H1 (cell line): ENCODE results near the gene LRP11. TPM values are rescaled to one million over a fixed set of nuclear protein-coding genes. Genes with fewer than 3 reads are reported as not detected.

Source experiments
- CTCF ChIA-PET: fragments of 300-600 bp; sonication (Branson Sonifier 250); formaldehyde crosslinking; loops from one replicate; lab custom pipeline; 2021; ENCODE audit not compliant: partially characterized antibody; lab: Charles Lee
- POLR2A ChIA-PET: fragments of 300-600 bp; sonication (Branson Sonifier 250); formaldehyde crosslinking; loops from one replicate; lab custom pipeline; 2021; ENCODE audit warnings: inconsistent platforms; ENCODE audit not compliant: partially characterized antibody; lab: Charles Lee
- DNase-seq, 2 experiments: peaks; one replicate each; pipeline versions ENCODE4 v3.0.0 to v3.0.0-alpha.2; 2010 to 2022; ENCODE audit warnings: low spot score in 2 of 2, low read depth in 1 of 2, mixed read lengths in 1 of 2
- FAIRE-seq: peaks from 2 replicates; lab custom pipeline; 2011; peaks lifted over from hg19 to GRCh38; lab: Jason Lieb, UNC
- H2AFZ ChIP-seq: 2 replicates; pipeline ENCODE4 v1.8.1; 2012; ENCODE audit warnings: low read length, inconsistent platforms
- H2AK5ac ChIP-seq: 2 replicates; pipeline ENCODE4 v1.6.1; 2013; ENCODE audit warnings: low read depth, low read length
- H2BK120ac ChIP-seq: replicated peaks from 2 replicates; pipeline ENCODE3; 2013; ENCODE audit warnings: low read depth, low read length, inconsistent platforms
- H2BK12ac ChIP-seq: 2 replicates; pipeline ENCODE4 v1.6.1; 2013; ENCODE audit warnings: low read depth, low read length
- H2BK15ac ChIP-seq: 2 replicates; pipeline ENCODE4 v1.6.1; 2013; ENCODE audit warnings: low read length
- H2BK20ac ChIP-seq: 2 replicates; pipeline ENCODE4 v1.6.1; 2013; ENCODE audit warnings: low read length
- H2BK5ac ChIP-seq: 2 replicates; pipeline ENCODE4 v1.6.1; 2013; ENCODE audit warnings: low read depth, low read length
- H3K14ac ChIP-seq: 2 replicates; pipeline ENCODE4 v1.6.1; 2013; ENCODE audit warnings: inconsistent platforms; ENCODE audit not compliant: insufficient read length
- H3K18ac ChIP-seq: 2 replicates; pipeline ENCODE4 v1.6.1; 2013; ENCODE audit warnings: low read length; ENCODE audit errors: extremely low read depth
- H3K23ac ChIP-seq: 2 replicates; pipeline ENCODE4 v1.6.1; 2013; ENCODE audit warnings: inconsistent platforms; ENCODE audit not compliant: insufficient read length
- H3K23me2 ChIP-seq: 2 replicates; pipeline ENCODE4 v1.6.1; 2013; ENCODE audit warnings: low read depth, low read length
- H3K27ac ChIP-seq: 2 replicates; pipeline ENCODE4 v1.6.1; 2011; ENCODE audit warnings: low read depth, low read length, inconsistent platforms
- H3K27me3 ChIP-seq, 4 experiments: replicated peaks in 1 of 4; 1 replicate in 1 of 4; 2 replicates in 3 of 4; pipeline versions ENCODE4 v1.6.1 to v1.8.1; 2011 to 2013; ENCODE audit warnings: low read length in 3 of 4, mild to moderate bottlenecking in 3 of 4, inconsistent platforms in 2 of 4, mixed read lengths in 2 of 4, moderate library complexity in 1 of 4; ENCODE audit not compliant: control insufficient read depth in 3 of 4, insufficient read depth in 3 of 4; ENCODE audit errors: extremely low read depth in 1 of 4
- H3K36me3 ChIP-seq, 4 experiments: 2 replicates each; pipeline versions ENCODE4 v1.6.1 to v1.8.1; 2011 to 2013; ENCODE audit warnings: mild to moderate bottlenecking in 4 of 4, low read length in 3 of 4, moderate library complexity in 2 of 4, control low read depth in 1 of 4, inconsistent platforms in 1 of 4; ENCODE audit not compliant: insufficient read depth in 4 of 4, control insufficient read depth in 2 of 4
- H3K4ac ChIP-seq: replicated peaks from 2 replicates; pipeline ENCODE3; 2013; ENCODE audit warnings: low read length, low read depth, mixed read lengths, inconsistent platforms; ENCODE audit not compliant: insufficient read length
- H3K4me1 ChIP-seq, 4 experiments: replicated peaks in 1 of 4; 1 replicate in 1 of 4; 2 replicates in 3 of 4; pipeline versions ENCODE4 v1.6.1 to v1.8.1; 2011 to 2013; ENCODE audit warnings: low read length in 3 of 4, inconsistent platforms in 2 of 4, mixed read lengths in 1 of 4; ENCODE audit not compliant: insufficient read depth in 4 of 4, control insufficient read depth in 3 of 4
- H3K4me2 ChIP-seq, 2 experiments: 2 replicates each; pipeline versions ENCODE4 v1.6.1 to v1.8.1; 2011 to 2013; ENCODE audit warnings: low read depth in 2 of 2, low read length in 2 of 2, control low read depth in 1 of 2, inconsistent platforms in 1 of 2, mild to moderate bottlenecking in 1 of 2; ENCODE audit not compliant: insufficient read depth in 1 of 2
- H3K4me3 ChIP-seq, 4 experiments: fragments of 200-600, 300-600 bp in 1 of 4; sonication (generic), shearing (Covaris generic), sonication (Bioruptor Twin) in 1 of 4; 2 replicates each; pipeline versions ENCODE4 v1.5.1 to v1.8.1; 2011 to 2016; ENCODE audit warnings: low read length in 4 of 4, low read depth in 3 of 4, control low read depth in 2 of 4, inconsistent platforms in 2 of 4, mild to moderate bottlenecking in 2 of 4, mixed read lengths in 1 of 4, moderate library complexity in 1 of 4; ENCODE audit not compliant: insufficient read depth in 2 of 4; ENCODE audit errors: extremely low read depth in 1 of 4
- H3K56ac ChIP-seq: replicated peaks from 2 replicates; pipeline ENCODE3; 2013; ENCODE audit warnings: low read depth, mild to moderate bottlenecking, mixed read lengths, low read length, inconsistent platforms; ENCODE audit not compliant: insufficient read length
- H3K79me1 ChIP-seq: 2 replicates; pipeline ENCODE4 v1.6.1; 2013; ENCODE audit warnings: low read depth, low read length, control low read depth
- H3K79me2 ChIP-seq, 2 experiments: 2 replicates each; pipeline versions ENCODE4 v1.6.1 to v1.8.1; 2012 to 2013; ENCODE audit warnings: low read length in 2 of 2, mild to moderate bottlenecking in 2 of 2, inconsistent platforms in 1 of 2; ENCODE audit not compliant: insufficient read depth in 2 of 2, control insufficient read depth in 1 of 2
- H3K9ac ChIP-seq, 4 experiments: replicated peaks in 1 of 4; 1 replicate in 1 of 4; 2 replicates in 3 of 4; pipeline versions ENCODE4 v1.6.1 to v1.8.1; 2011 to 2013; ENCODE audit warnings: low read depth in 3 of 4, low read length in 3 of 4, control low read depth in 2 of 4, mild to moderate bottlenecking in 2 of 4, moderate library complexity in 2 of 4, inconsistent platforms in 1 of 4; ENCODE audit errors: extremely low read depth in 1 of 4
- H3K9me3 ChIP-seq, 2 experiments: 2 replicates each; pipeline versions ENCODE4 v1.6.1 to v1.8.1; 2012 to 2013; ENCODE audit warnings: mild to moderate bottlenecking in 2 of 2, moderate library complexity in 2 of 2, control low read depth in 1 of 2, inconsistent platforms in 1 of 2, low read depth in 1 of 2, low read length in 1 of 2, mixed read lengths in 1 of 2; ENCODE audit not compliant: insufficient read depth in 2 of 2
- H4K20me1 ChIP-seq, 2 experiments: replicated peaks in 1 of 2; 2 replicates each; pipeline versions ENCODE3 to v1.8.1; 2011 to 2013; ENCODE audit warnings: inconsistent platforms in 2 of 2, low read length in 2 of 2, mild to moderate bottlenecking in 1 of 2; ENCODE audit not compliant: insufficient read depth in 2 of 2, control insufficient read depth in 1 of 2
- H4K5ac ChIP-seq: 2 replicates; pipeline ENCODE4 v1.6.1; 2013; ENCODE audit warnings: low read length, low read depth, mixed read lengths, inconsistent platforms; ENCODE audit not compliant: insufficient read length
- H4K8ac ChIP-seq: 2 replicates; pipeline ENCODE4 v1.8.0; 2013; ENCODE audit warnings: mild to moderate bottlenecking, moderate library complexity, low read length, inconsistent platforms; ENCODE audit not compliant: insufficient read depth; ENCODE audit errors: extremely low read depth
- H4K91ac ChIP-seq: replicated peaks from 2 replicates; pipeline ENCODE3; 2013; ENCODE audit warnings: low read length, mixed read lengths, inconsistent platforms; ENCODE audit not compliant: insufficient read length
- CHD1 ChIP-seq: IDR thresholded peaks from 2 replicates; pipeline ENCODE4 v1.6.1; 2012; ENCODE audit warnings: low read depth, low read length, improper control_type of control experiment
- CHD2 ChIP-seq: IDR thresholded peaks from 2 replicates; pipeline ENCODE4 v1.6.1; 2012; ENCODE audit warnings: low read length, improper control_type of control experiment
- EGR1 ChIP-seq: IDR thresholded peaks from 2 replicates; pipeline ENCODE4 v1.6.1; 2011; ENCODE audit warnings: low read depth, low read length, borderline replicate concordance
- EZH2 ChIP-seq: fragments of 200-600 bp; sonication (generic); IDR thresholded peaks from 2 replicates; pipeline ENCODE4 v1.7.1; 2012; ENCODE audit warnings: low read depth, mild to moderate bottlenecking, moderate library complexity, low read length, inconsistent platforms; ENCODE audit not compliant: severe bottlenecking
- JUND ChIP-seq: IDR thresholded peaks from 2 replicates; pipeline ENCODE4 v1.6.1; 2011; ENCODE audit warnings: mild to moderate bottlenecking, improper control_type of control experiment, low read length
- POU5F1 ChIP-seq: IDR thresholded peaks from 2 replicates; pipeline ENCODE4 v1.6.1; 2011; ENCODE audit warnings: low read depth, mild to moderate bottlenecking, low read length, moderate library complexity
- SAP30 ChIP-seq: fragments of 300-600 bp; sonication (generic); IDR thresholded peaks from 2 replicates; pipeline ENCODE4 v1.7.1; 2012; ENCODE audit warnings: low read length, moderate library complexity, mild to moderate bottlenecking, inconsistent platforms; ENCODE audit not compliant: insufficient read depth, insufficient replicate concordance
- SP4 ChIP-seq: IDR thresholded peaks from 2 replicates; pipeline ENCODE4 v1.6.1; 2012; ENCODE audit warnings: low read length, inconsistent platforms
- SUZ12 ChIP-seq: fragments of 200-600 bp; sonication (generic); IDR thresholded peaks from 2 replicates; pipeline ENCODE4 v1.6.1; 2012; ENCODE audit warnings: mild to moderate bottlenecking, inconsistent platforms, low read length, moderate library complexity, mixed read lengths
- TAF1 ChIP-seq: IDR thresholded peaks from 2 replicates; pipeline ENCODE4 v1.6.1; 2011; ENCODE audit warnings: mild to moderate bottlenecking, low read depth, low read length
- TCF12 ChIP-seq: IDR thresholded peaks from 2 replicates; pipeline ENCODE4 v1.6.1; 2011; ENCODE audit warnings: low read depth, mild to moderate bottlenecking, low read length
- TEAD4 ChIP-seq: IDR thresholded peaks from 2 replicates; pipeline ENCODE4 v1.6.1; 2012; ENCODE audit warnings: low read depth, low read length, inconsistent platforms, mixed read lengths
- ZNF274 ChIP-seq: IDR thresholded peaks from 2 replicates; pipeline ENCODE4 v1.7.0; 2012; ENCODE audit warnings: low read length, borderline replicate concordance; ENCODE audit errors: extremely low read depth
- WGBS, 2 experiments: shearing (Covaris generic) in 1 of 2; methylation state at CpG; one replicate each; pipeline versions ENCODE4 v1.1.6 to v1.1.7; 2013 to 2015; ENCODE audit warnings: low lambda C conversion rate in 2 of 2, mixed read lengths in 2 of 2, inconsistent platforms in 1 of 2, low coverage in 1 of 2, missing lambda C conversion rate in 1 of 2; ENCODE audit not compliant: insufficient replicate concordance in 2 of 2, insufficient coverage in 1 of 2, insufficient read length in 1 of 2; ENCODE audit errors: extremely low coverage in 1 of 2, missing lambda C conversion rate in 1 of 2; 5-methylcytosine and 5-hydroxymethylcytosine counted together
- polyA plus RNA-seq, 7 experiments: library from polyadenylated mRNA; depleted of rRNA in 3 of 7; stranded (reverse) in 5 of 7; unstranded in 2 of 7; fragments of >200 nt in 5 of 7; fragments of 200-250 nt in 2 of 7; gene quantifications; 1 replicate in 5 of 7; 2 replicates in 1 of 7; 4 replicates in 1 of 7; pipeline versions ENCODE4 v1.2.1 to v1.2.3, GENCODE V29; 2011 to 2013; ENCODE audit warnings: missing spikeins in 2 of 7, mixed read lengths in 2 of 7
- total RNA-seq: library from RNA; stranded (reverse); fragmentation: NEBNext Ultra II Directional; extraction: Animal tissue kit (Norgen Biotek cat#: 25700); gene quantifications from 2 replicates; pipeline ENCODE4 v1.2.1, GENCODE V29; 2021

Gene LRP11
- total and polyA plus RNA-seq, 2 of the 8 experiments (the other 6 are each of a cell fraction or from before 2014, with no cell fraction given) = 11.0 to 20.0 TPM

- Histone ChIP-seq H3K18ac (no peak overlapping the region), H2BK120ac (no peak overlapping the region), H3K36me3 (peaks cover 0 to 7% (median 1%) of the 10 kb centered on the region in 4 experiments; a peak in 3 of 8 replicates), H3K4me2 (no peak overlapping the region), H3K4me3 (no peak overlapping the region), H3K23me2 (no peaks in the 10 kb centered on the region), H3K27me3 (no peaks in the 10 kb centered on the region), H3K14ac (no peak overlapping the region), H2BK15ac (no peak overlapping the region), H2AK5ac (no peak overlapping the region), H3K9me3 (peaks cover 0 to 4% of the 10 kb centered on the region in 2 experiments; a peak in 1 of 4 replicates), H4K20me1 (no peaks in the 10 kb centered on the region), H4K8ac (no peak overlapping the region), H4K91ac (no peak overlapping the region), H3K79me1 (no peaks in the 10 kb centered on the region), H2BK20ac (no peak overlapping the region), H2AFZ (no peak overlapping the region), H3K23ac (no peak overlapping the region), H4K5ac (no peak overlapping the region), H3K9ac (no peak overlapping the region), H3K56ac (no peak overlapping the region), H3K79me2 (no peaks in the 10 kb centered on the region), H3K4ac (no peak overlapping the region), H3K27ac (no peak overlapping the region), H2BK5ac (no peak overlapping the region), H2BK12ac (no peak overlapping the region), H3K4me1 (no peaks in the 10 kb centered on the region)
- 94% methylated on average over 2 of the region's 2 CpGs; no CpG with 5 or more reads in 1 of the 2 experiments for WGBS, 2 experiments
- no peak for DNase-seq
- TF ChIP-seq JUND (no peak), POU5F1 (no peak), EZH2 (no peak), TCF12 (no peak), EGR1 (no peak), SAP30 (no peak), TEAD4 (no peak), ZNF274 (no peak), CHD1 (no peak), SUZ12 (no peak), CHD2 (no peak), SP4 (no peak), TAF1 (no peak)
- ChIA-PET CTCF (interaction anchor here (1.0 kb wide), 1 partner anchor 59 kb away, joined by 3 read pairs; no protein-coding TSS in a partner anchor), POLR2A (no interaction called here)
- FAIRE-seq = no peak
Observed at GRCh38 chr6:149782337-149782736, 81.8 kb downstream of the LRP11 start.
